PC-3 (cell line): ENCODE data around the gene TUBGCP6.

Experiments
- EZH2 ChIP-seq: fragments of 300-600 bp; sonication (generic); IDR thresholded peaks from one replicate; pipeline ENCODE4 v1.6.1; 2017; ENCODE audit warnings: antibody characterized with exemption, mild to moderate bottlenecking, low read length; ENCODE audit not compliant: unreplicated experiment
- TF ChIP-seq, protein P1 (sequence below): fragments of 300-600 bp; sonication (generic); conservative IDR thresholded peaks from 2 replicates; pipeline ENCODE4 v1.5.1; 2017; ENCODE audit warnings: antibody characterized with exemption, low read depth, mild to moderate bottlenecking, low read length

- TF ChIP-seq, protein P1, sequence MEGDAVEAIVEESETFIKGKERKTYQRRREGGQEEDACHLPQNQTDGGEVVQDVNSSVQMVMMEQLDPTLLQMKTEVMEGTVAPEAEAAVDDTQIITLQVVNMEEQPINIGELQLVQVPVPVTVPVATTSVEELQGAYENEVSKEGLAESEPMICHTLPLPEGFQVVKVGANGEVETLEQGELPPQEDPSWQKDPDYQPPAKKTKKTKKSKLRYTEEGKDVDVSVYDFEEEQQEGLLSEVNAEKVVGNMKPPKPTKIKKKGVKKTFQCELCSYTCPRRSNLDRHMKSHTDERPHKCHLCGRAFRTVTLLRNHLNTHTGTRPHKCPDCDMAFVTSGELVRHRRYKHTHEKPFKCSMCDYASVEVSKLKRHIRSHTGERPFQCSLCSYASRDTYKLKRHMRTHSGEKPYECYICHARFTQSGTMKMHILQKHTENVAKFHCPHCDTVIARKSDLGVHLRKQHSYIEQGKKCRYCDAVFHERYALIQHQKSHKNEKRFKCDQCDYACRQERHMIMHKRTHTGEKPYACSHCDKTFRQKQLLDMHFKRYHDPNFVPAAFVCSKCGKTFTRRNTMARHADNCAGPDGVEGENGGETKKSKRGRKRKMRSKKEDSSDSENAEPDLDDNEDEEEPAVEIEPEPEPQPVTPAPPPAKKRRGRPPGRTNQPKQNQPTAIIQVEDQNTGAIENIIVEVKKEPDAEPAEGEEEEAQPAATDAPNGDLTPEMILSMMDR = no peak
- no peak for TF ChIP-seq EZH2
Observed at GRCh38 chr22:50229370-50229769, 15.5 kb downstream of the TUBGCP6 start.
